DOHH2 (cell line): ENCODE data around the gene RNF20.

Experiments
- CTCF ChIP-seq: fragments of 200-600 bp; sonication (generic); IDR thresholded peaks from one replicate; pipeline ENCODE4 v1.5.1; 2014; ENCODE audit warnings: antibody characterized with exemption, mild to moderate bottlenecking, low read depth, low read length; ENCODE audit not compliant: poor library complexity, severe bottlenecking
- EZH2phosphoT487 ChIP-seq: fragments of 200-600 bp; sonication (generic); IDR thresholded peaks from 2 replicates; pipeline ENCODE4 v1.6.1; 2017; ENCODE audit warnings: borderline replicate concordance, mild to moderate bottlenecking, antibody characterized with exemption, low read length, moderate library complexity, mixed read lengths

DNA sequence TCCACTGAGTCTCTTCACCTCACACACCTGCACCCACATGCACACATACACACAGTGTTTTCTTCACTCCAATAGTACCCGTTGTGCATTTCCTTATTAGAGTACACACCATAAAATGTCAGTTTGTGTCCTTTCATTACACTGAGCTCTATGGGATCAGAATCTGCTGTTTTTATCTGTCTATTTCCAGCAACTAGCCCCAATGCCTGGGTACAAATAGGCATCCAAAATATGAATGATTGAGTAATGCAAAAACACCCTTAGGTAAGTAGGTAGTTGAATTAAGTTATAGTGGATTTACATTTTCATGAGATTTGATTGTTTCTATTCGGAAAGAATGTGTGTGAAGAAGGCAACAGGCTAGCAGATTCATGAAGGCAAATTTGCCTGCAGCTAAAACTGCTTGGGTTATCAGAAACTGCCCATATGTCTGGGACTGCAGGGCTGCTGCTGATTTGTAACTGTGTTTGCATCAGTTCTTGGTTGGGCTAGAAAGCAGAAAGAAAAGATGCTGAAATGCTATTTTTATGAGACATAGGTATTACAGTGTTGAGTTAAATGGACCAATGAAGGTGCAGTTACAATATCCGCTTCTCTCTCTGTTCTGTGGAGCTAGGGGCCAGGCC lies 34.2 kb downstream of the RNF20 start:
- no peak for TF ChIP-seq CTCF
- TF ChIP-seq EZH2phosphoT487 = no peak
